DOHH2 (cell line): Measurements from ENCODE around the gene YES1.
"Not testable (repeated sequence)": the region's sequence is repeated elsewhere in the genome, so short reads cannot be mapped to it uniquely, and the experiment has no call there.

ENCODE experiments used
- H3F3A ChIP-seq: fragments of 200-600 bp; sonication (generic), shearing (Covaris generic); 2 replicates; pipeline ENCODE4 v1.6.0; 2016; ENCODE audit warnings: antibody characterized with exemption, mild to moderate bottlenecking; ENCODE audit not compliant: control insufficient read depth, insufficient read depth
- H3K27ac ChIP-seq: fragments of 200-600 bp; sonication (generic); 2 replicates; pipeline ENCODE4 v1.5.1; 2014; ENCODE audit warnings: low read depth, mild to moderate bottlenecking, low read length, moderate library complexity
- H3K27me3 ChIP-seq: fragments of 200-600 bp; sonication (generic); 2 replicates; pipeline ENCODE4 v1.6.1; 2014; ENCODE audit warnings: mild to moderate bottlenecking, low read length, mixed read lengths; ENCODE audit not compliant: control insufficient read depth
- H3K36me3 ChIP-seq: fragments of 200-600 bp; sonication (generic); 2 replicates; pipeline ENCODE4 v1.6.1; 2014; ENCODE audit warnings: mild to moderate bottlenecking, low read length, moderate library complexity, mixed read lengths; ENCODE audit not compliant: control insufficient read depth
- H3K4me1 ChIP-seq: fragments of 200-600 bp; sonication (generic); 2 replicates; pipeline ENCODE4 v1.6.1; 2014; ENCODE audit warnings: mild to moderate bottlenecking, low read length, mixed read lengths; ENCODE audit not compliant: control insufficient read depth
- H3K4me2 ChIP-seq: fragments of 200-600 bp; sonication (generic); 2 replicates; pipeline ENCODE4 v1.6.0; 2014; ENCODE audit warnings: mild to moderate bottlenecking, low read length, moderate library complexity
- H3K4me3 ChIP-seq: fragments of 200-600 bp; sonication (generic); 2 replicates; pipeline ENCODE4 v1.5.1; 2014; ENCODE audit warnings: mild to moderate bottlenecking, low read length, mixed read lengths
- H3K79me2 ChIP-seq: fragments of 200-600 bp; sonication (generic); 2 replicates; pipeline ENCODE4 v1.6.1; 2014; ENCODE audit warnings: mild to moderate bottlenecking, low read length, mixed read lengths; ENCODE audit not compliant: control insufficient read depth
- H3K9me2 ChIP-seq: fragments of 200-600 bp; sonication (generic); replicated peaks from 2 replicates; pipeline ENCODE4 v1.6.1; 2014; ENCODE audit warnings: mild to moderate bottlenecking, low read length, mixed read lengths; ENCODE audit not compliant: control insufficient read depth
- H3K9me3 ChIP-seq: fragments of 200-600 bp; sonication (generic); 2 replicates; pipeline ENCODE4 v1.6.1; 2014; ENCODE audit warnings: antibody characterized with exemption, low read length, mixed read lengths; ENCODE audit not compliant: control insufficient read depth, insufficient read depth
- H4K20me1 ChIP-seq: fragments of 200-600 bp; sonication (generic); 2 replicates; pipeline ENCODE4 v1.6.0; 2014; ENCODE audit warnings: low read depth, mild to moderate bottlenecking, antibody characterized with exemption, low read length, moderate library complexity; ENCODE audit not compliant: control insufficient read depth, insufficient read depth
- CTCF ChIP-seq: fragments of 200-600 bp; sonication (generic); IDR thresholded peaks from one replicate; pipeline ENCODE4 v1.5.1; 2014; ENCODE audit warnings: antibody characterized with exemption, mild to moderate bottlenecking, low read depth, low read length; ENCODE audit not compliant: poor library complexity, severe bottlenecking
- EZH2phosphoT487 ChIP-seq: fragments of 200-600 bp; sonication (generic); IDR thresholded peaks from 2 replicates; pipeline ENCODE4 v1.6.1; 2017; ENCODE audit warnings: borderline replicate concordance, mild to moderate bottlenecking, antibody characterized with exemption, low read length, moderate library complexity, mixed read lengths

The YES1 gene

GRCh38 chr18:732371-732770, 79.7 kb downstream of the YES1 start:
- H3K4me3 ChIP-seq, result no peak overlapping the region
- H3K4me1 ChIP-seq, result no peaks in the 10 kb centered on the region
- H3F3A ChIP-seq, result no peaks in the 10 kb centered on the region
- no peaks in the 10 kb centered on the region for H3K36me3 ChIP-seq
- H3K4me2 ChIP-seq, result no peak overlapping the region
- no peaks in the 10 kb centered on the region for H3K9me2 ChIP-seq
- no peaks in the 10 kb centered on the region for H3K79me2 ChIP-seq
- no peak overlapping the region for H3K27ac ChIP-seq
- H3K9me3 ChIP-seq, result no peaks in the 10 kb centered on the region
- no peaks in the 10 kb centered on the region for H3K27me3 ChIP-seq
- TF ChIP-seq EZH2phosphoT487 (no peak), CTCF (no peak)
- no peaks in the 10 kb centered on the region for H4K20me1 ChIP-seq

DNA sequence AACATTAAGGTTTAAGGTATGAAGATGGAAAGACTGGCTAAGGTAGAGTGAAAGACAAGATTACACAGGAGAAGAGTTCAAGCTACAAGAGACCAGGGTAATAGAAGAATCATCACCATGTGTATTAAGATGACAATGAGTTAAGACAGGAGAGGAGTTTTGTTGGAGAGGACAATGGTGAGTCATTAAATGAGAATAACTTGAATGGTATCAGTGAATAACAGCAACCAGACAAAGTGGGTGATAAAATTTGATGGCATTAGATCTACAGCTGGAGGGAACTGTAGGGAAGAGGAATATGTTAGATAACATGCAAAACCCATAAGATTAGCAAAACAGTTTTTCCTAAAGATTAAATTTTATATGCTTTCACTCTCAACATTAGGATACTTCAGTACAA, 80.9 kb downstream of the YES1 start:
- Histone ChIP-seq H3K9me3 (no peaks in the 10 kb centered on the region), H3K9me2 (no peaks in the 10 kb centered on the region), H3K36me3 (no peaks in the 10 kb centered on the region), H3K4me2 (no peak overlapping the region), H3K27me3 (no peaks in the 10 kb centered on the region), H3F3A (no peaks in the 10 kb centered on the region), H4K20me1 (no peaks in the 10 kb centered on the region), H3K4me3 (no peak overlapping the region), H3K27ac (no peak overlapping the region), H3K4me1 (no peaks in the 10 kb centered on the region), H3K79me2 (no peaks in the 10 kb centered on the region)
- TF ChIP-seq EZH2phosphoT487 (no peak), CTCF (no peak)

GRCh38 chr18:730692-731091, 81.3 kb downstream of the YES1 start:
- Histone ChIP-seq H3K36me3 (no peaks in the 10 kb centered on the region), H3K9me3 (no peaks in the 10 kb centered on the region)

DNA sequence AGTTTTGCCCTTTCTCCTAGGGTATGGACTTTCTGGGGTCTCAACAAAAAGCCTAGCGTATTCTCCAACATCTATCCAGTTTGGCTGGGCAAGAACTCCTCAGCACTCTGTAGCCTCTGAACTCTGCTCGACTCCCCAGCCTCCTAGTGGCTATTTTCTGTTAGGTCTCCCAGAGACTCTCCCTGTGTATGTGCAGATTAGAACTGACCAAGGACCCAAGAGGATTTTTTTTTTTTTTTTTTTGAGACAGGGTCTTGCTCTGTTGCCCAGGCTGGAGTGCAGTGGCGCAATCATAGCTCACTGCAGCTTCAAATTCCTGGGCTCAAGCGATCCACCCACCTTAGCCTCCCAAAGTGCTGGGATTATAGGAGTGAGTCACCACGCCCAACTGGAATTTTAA, 81.9 kb downstream of the YES1 start:
- H3K4me1 ChIP-seq, H3K27me3 ChIP-seq, H3K4me3 ChIP-seq, H3K79me2 ChIP-seq, H3K27ac ChIP-seq, H3F3A ChIP-seq, H3K9me2 ChIP-seq, H4K20me1 ChIP-seq, H3K9me3 ChIP-seq, H3K4me2 ChIP-seq, H3K36me3 ChIP-seq: not testable (repeated sequence)

More at GRCh38 chr18:730692-731091, 81.3 kb downstream of the YES1 start:
- H3K4me1 ChIP-seq, result no peaks in the 10 kb centered on the region
- no peaks in the 10 kb centered on the region for H3K27me3 ChIP-seq
- H3K9me2 ChIP-seq, result no peaks in the 10 kb centered on the region
- no peak overlapping the region for H3K27ac ChIP-seq
- no peak for TF ChIP-seq CTCF
- H3F3A ChIP-seq, result no peaks in the 10 kb centered on the region
- no peak overlapping the region for H3K4me2 ChIP-seq
- no peaks in the 10 kb centered on the region for H4K20me1 ChIP-seq
- H3K79me2 ChIP-seq, result no peaks in the 10 kb centered on the region
- no peak overlapping the region for H3K4me3 ChIP-seq
